ENCODE data around the gene FGFRL1.

DNA sequence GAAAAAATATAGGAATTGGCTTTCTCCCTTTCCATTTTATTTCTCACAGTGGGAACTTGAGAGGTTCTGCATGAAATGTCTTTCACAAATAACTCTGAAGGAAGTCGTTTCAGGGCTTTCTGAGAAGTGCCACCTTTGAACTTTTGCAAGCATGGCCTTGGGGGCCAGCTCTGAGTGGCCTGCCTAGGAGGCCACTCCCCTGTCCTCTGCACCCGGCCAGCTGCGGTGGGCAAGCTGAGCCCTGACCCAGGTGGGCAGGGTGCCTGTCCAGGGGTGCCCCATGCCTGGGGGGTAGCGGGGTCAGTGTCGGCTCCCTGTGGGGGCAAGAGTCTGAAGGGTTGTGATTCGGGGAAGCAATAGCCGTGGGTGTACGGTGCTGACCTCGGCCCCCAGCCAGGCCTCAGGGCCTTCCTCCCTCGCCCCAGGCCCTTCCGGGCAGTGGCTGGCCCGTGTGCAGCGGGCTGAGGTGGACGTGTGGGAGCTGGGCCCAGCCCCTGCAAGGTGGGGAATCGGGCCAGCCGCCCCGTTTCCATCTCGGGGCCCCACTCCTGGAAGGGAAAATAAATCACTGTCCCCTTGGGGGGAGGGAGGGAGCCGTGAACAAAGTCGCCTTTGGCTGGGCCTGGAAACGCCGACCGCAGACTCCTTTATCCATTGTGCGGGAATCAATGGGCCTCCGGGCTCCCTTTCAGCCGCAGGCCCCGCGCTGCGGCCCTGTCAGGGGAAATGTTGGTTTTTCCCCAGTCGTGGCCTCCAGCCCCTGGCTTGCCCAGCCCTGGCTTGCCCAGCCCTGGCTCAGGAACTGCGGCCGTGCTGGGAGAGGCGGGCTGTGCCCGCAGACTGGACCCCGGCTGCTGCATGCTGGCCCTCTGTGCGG lies 3.1 kb downstream of the FGFRL1 start:
- TF ChIP-seq POLR2AphosphoS5 (IDR thresholded peaks at IDR 0.05; ENCODE audit: low read depth) (no peak), SPI1 (IDR thresholded peaks at IDR 0.05; ENCODE audit: borderline replicate concordance, low read depth) (no peak), GABPA (IDR thresholded peaks at IDR 0.05; ENCODE audit: low read depth) (no peak)
- TF ChIP-seq, protein P1, sequence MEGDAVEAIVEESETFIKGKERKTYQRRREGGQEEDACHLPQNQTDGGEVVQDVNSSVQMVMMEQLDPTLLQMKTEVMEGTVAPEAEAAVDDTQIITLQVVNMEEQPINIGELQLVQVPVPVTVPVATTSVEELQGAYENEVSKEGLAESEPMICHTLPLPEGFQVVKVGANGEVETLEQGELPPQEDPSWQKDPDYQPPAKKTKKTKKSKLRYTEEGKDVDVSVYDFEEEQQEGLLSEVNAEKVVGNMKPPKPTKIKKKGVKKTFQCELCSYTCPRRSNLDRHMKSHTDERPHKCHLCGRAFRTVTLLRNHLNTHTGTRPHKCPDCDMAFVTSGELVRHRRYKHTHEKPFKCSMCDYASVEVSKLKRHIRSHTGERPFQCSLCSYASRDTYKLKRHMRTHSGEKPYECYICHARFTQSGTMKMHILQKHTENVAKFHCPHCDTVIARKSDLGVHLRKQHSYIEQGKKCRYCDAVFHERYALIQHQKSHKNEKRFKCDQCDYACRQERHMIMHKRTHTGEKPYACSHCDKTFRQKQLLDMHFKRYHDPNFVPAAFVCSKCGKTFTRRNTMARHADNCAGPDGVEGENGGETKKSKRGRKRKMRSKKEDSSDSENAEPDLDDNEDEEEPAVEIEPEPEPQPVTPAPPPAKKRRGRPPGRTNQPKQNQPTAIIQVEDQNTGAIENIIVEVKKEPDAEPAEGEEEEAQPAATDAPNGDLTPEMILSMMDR (IDR thresholded peaks at IDR 0.05; ENCODE audit: insufficient read depth, low read length): no peak
- TF ChIP-seq, protein P2, sequence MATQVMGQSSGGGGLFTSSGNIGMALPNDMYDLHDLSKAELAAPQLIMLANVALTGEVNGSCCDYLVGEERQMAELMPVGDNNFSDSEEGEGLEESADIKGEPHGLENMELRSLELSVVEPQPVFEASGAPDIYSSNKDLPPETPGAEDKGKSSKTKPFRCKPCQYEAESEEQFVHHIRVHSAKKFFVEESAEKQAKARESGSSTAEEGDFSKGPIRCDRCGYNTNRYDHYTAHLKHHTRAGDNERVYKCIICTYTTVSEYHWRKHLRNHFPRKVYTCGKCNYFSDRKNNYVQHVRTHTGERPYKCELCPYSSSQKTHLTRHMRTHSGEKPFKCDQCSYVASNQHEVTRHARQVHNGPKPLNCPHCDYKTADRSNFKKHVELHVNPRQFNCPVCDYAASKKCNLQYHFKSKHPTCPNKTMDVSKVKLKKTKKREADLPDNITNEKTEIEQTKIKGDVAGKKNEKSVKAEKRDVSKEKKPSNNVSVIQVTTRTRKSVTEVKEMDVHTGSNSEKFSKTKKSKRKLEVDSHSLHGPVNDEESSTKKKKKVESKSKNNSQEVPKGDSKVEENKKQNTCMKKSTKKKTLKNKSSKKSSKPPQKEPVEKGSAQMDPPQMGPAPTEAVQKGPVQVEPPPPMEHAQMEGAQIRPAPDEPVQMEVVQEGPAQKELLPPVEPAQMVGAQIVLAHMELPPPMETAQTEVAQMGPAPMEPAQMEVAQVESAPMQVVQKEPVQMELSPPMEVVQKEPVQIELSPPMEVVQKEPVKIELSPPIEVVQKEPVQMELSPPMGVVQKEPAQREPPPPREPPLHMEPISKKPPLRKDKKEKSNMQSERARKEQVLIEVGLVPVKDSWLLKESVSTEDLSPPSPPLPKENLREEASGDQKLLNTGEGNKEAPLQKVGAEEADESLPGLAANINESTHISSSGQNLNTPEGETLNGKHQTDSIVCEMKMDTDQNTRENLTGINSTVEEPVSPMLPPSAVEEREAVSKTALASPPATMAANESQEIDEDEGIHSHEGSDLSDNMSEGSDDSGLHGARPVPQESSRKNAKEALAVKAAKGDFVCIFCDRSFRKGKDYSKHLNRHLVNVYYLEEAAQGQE (IDR thresholded peaks at IDR 0.05; ENCODE audit: insufficient replicate concordance, low read depth): no peak
